BJ (cell line): Measurements from ENCODE around the gene UQCC3. TPM values are rescaled to one million over a fixed set of nuclear protein-coding genes. Genes with fewer than 3 reads are reported as not detected.

Source experiments
- CTCF ChIA-PET: fragments of 350-600 bp; formaldehyde crosslinking; extraction: SDS; loops from one replicate; lab custom pipeline; 2021; ENCODE audit warnings: antibody characterized with exemption, inconsistent platforms; lab: Yijun Ruan, JAX
- POLR2A ChIA-PET: fragments of 300-600 bp; sonication (Branson Sonifier 250); formaldehyde crosslinking; extraction: SDS; loops from one replicate; lab custom pipeline; 2021; ENCODE audit warnings: antibody characterized with exemption; lab: Charles Lee
- DNase-seq: peaks from one replicate; pipeline ENCODE4 v3.0.0-alpha.2; 2011; ENCODE audit warnings: low read depth
- H3K27me3 ChIP-seq: 2 replicates; pipeline ENCODE4 v1.6.0; 2011; ENCODE audit warnings: low read length; ENCODE audit not compliant: control insufficient read depth, insufficient read depth
- H3K36me3 ChIP-seq: 2 replicates; pipeline ENCODE4 v1.5.1; 2011; ENCODE audit warnings: low read length; ENCODE audit not compliant: control insufficient read depth, insufficient read depth
- H3K4me3 ChIP-seq: 2 replicates; pipeline ENCODE4 v1.5.1; 2011; ENCODE audit warnings: low read depth, mild to moderate bottlenecking, control low read depth, low read length
- CTCF ChIP-seq: IDR thresholded peaks from 2 replicates; pipeline ENCODE4 v1.5.1; 2011; ENCODE audit warnings: low read depth, mild to moderate bottlenecking, control low read depth, inconsistent platforms, low read length, moderate library complexity; ENCODE audit not compliant: insufficient read depth
- polyA plus RNA-seq: library from polyadenylated mRNA; depleted of rRNA; stranded (reverse); fragments of >200 nt; gene quantifications from 2 replicates; pipeline ENCODE4 v1.2.3, GENCODE V29; 2011

Gene UQCC3
- polyA plus RNA-seq, 1 experiment, result 6.9 TPM

DNA sequence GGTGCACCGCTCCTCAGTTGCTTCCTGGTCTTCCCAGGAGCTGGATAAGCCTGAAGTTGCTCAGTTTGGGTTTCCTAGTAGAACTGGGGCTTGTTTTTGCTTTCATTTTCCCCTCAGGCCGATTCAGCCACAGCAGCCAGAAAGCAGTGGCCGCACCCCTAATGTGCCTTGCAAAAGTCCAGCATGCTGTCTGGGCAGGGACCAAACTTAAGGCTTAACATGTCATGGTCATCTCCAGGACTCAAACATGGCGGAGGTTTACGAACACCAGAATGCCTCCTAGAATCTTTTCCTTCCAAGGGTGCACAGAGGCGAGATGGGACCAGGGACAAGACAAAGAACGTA is 38.5 kb downstream of the UQCC3 start:
- Histone ChIP-seq H3K36me3 (peaks cover 17% of the 10 kb centered on the region), H3K4me3 (peak overlapping the region; percentile 34), H3K27me3 (no peaks in the 10 kb centered on the region)
- no peak for TF ChIP-seq CTCF
- DNase-seq, result no peak
- POLR2A ChIA-PET, result interaction anchor here (1.0 to 1.5 kb wide), 2 partner anchors 16 to 17 kb away, joined by 3 to 7 read pairs; partner anchors contain the start of gene HNRNPUL2
- CTCF ChIA-PET, result interaction anchor here (1.4 kb wide), 1 partner anchor 15 kb away, joined by 3 read pairs; no protein-coding TSS in a partner anchor

GRCh38 chr11:62712276-62712812 is 40.9 kb downstream of the UQCC3 start:
- no peak for TF ChIP-seq CTCF
- Histone ChIP-seq H3K36me3 (peaks cover 33% of the 10 kb centered on the region), H3K27me3 (no peaks in the 10 kb centered on the region), H3K4me3 (no peak overlapping the region)
- CTCF ChIA-PET, result interaction anchor here (0.6 kb wide), 1 partner anchor 11 kb away, joined by 5 read pairs; no protein-coding TSS in a partner anchor
- POLR2A ChIA-PET, result no interaction called here
- DNase-seq, result no peak

- POLR2A ChIA-PET, result no interaction called here
These were observed 41.4 kb downstream of the UQCC3 start for GRCh38 chr11:62712861-62713260.

DNA sequence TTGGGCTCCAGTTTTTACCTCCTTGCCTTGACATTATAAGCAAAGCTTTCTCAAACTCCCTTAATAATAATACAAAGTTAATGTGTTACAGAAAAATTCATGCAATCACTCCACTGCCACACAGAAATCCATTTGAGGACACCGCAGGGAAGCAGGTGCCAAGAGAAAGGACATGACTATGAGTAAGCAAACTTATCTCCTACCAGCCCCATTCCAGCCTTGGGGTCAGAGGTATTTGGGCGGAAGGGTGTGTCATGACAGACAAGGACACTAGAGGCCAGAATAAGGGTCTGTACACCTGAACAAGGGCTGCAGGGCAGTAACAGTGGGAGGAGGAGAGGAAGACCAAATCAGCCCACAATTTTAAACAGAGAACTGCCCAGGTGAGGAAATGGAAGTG is 41.9 kb downstream of the UQCC3 start:
- H3K36me3 ChIP-seq, result peaks cover 38% of the 10 kb centered on the region
- CTCF ChIA-PET, result interaction anchor here (0.9 kb wide), 1 partner anchor 24 kb away, joined by 3 read pairs; the partner anchor contains the start of gene LRRN4CL
- no peak for DNase-seq
- no peaks in the 10 kb centered on the region for H3K27me3 ChIP-seq
- POLR2A ChIA-PET, result no interaction called here
- H3K4me3 ChIP-seq, result no peak overlapping the region
- no peak for TF ChIP-seq CTCF

More at GRCh38 chr11:62712861-62713260, 41.4 kb downstream of the UQCC3 start:
- Histone ChIP-seq H3K36me3 (peaks cover 37% of the 10 kb centered on the region), H3K27me3 (no peaks in the 10 kb centered on the region), H3K4me3 (no peak overlapping the region)
- CTCF ChIA-PET, result interaction anchor here (0.9 kb wide), 1 partner anchor 24 kb away, joined by 3 read pairs; the partner anchor contains the start of gene LRRN4CL
- DNase-seq, result no peak
- no peak for TF ChIP-seq CTCF

DNA sequence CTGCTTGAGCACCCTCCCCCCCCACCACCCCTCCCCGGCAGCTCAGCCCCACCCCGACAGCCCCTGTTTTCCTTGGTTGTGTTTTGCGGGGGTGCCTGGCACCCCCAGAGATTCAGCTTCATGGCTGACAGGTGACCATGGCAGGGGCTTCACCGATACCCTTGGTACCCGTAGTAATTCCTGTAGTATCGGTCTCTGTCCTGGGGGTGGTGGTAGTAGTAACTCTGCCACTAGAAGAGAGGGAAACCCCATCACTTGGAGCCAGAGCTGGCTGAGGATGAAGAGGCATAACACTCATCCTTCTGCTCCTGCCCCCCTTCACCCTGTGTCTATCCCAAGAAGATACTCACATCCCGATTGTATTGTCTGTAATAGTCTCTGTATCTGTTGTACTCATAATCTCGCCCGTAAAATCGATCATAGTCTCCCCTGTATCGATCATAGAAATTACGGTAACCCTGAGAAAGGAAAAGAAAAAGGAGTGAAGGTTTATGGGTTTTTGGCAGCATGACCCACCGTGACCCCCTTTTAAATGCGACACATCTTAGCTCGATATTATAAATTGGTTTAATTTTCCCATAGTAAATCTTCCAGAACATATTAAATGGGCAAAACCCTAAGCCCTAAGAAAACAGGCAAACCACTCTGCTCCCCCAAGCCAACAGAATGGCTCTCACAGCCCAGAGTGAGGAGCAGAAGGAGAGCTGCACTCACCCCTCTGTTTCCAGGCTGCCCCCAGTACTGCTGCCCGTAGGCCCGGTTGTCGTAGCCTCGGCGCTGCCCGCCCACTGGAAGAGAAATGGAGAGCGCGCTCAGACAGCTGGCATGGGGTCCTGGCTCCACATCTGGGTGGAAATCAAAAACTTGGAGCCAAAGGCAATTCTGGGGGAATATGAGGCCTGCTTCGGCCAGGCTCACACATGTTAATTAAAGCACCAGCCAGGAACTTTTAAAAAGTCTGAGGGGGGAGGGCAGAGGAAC is 44.0 kb downstream of the UQCC3 start:
- no peak for DNase-seq
- POLR2A ChIA-PET, result no interaction called here
- no peak for TF ChIP-seq CTCF

More for the DNA sequence above, 44.0 kb downstream of the UQCC3 start:
- Histone ChIP-seq H3K4me3 (no peak overlapping the region), H3K36me3 (peaks cover 49% of the 10 kb centered on the region), H3K27me3 (no peaks in the 10 kb centered on the region)
- CTCF ChIA-PET, result interaction anchor here (1.1 to 1.3 kb wide), 2 partner anchors 53 to 104 kb away, joined by 3 to 4 read pairs; no protein-coding TSS in a partner anchor
